HEK293 (cell line): Measurements from ENCODE around the gene C10orf67.

ENCODE experiments used
- CTCF ChIA-PET: fragments of 350-600 bp; formaldehyde crosslinking; extraction: SDS; loops from one replicate; lab custom pipeline; 2021; ENCODE audit warnings: antibody characterized with exemption; lab: Yijun Ruan, JAX
- POLR2A ChIA-PET: fragments of 300-600 bp; formaldehyde crosslinking; extraction: SDS; loops from one replicate; lab custom pipeline; 2020; ENCODE audit warnings: antibody characterized with exemption, inconsistent platforms; lab: Yijun Ruan, JAX
- H3K27ac ChIP-seq: fragments of 200-500 bp; sonication (Bioruptor generic); 2 replicates; pipeline ENCODE4 v1.5.1; 2014; ENCODE audit warnings: low read depth, low read length, control low read depth, inconsistent platforms; ENCODE audit errors: extremely low read depth
- H3K36me3 ChIP-seq, 2 experiments: fragments of 200-500 bp in 1 of 2; sonication (Bioruptor generic) in 1 of 2; 1 replicate in 1 of 2; 2 replicates in 1 of 2; pipeline ENCODE4 v1.5.1; 2014 to 2017; ENCODE audit warnings: inconsistent platforms in 2 of 2, low read length in 2 of 2; ENCODE audit not compliant: control insufficient read depth in 2 of 2, insufficient read depth in 1 of 2
- H3K4me1 ChIP-seq: fragments of 200-500 bp; sonication (Bioruptor generic); 2 replicates; pipeline ENCODE4 v1.5.1; 2014; ENCODE audit warnings: mild to moderate bottlenecking, low read length, inconsistent platforms; ENCODE audit not compliant: control insufficient read depth, insufficient read depth
- H3K4me3 ChIP-seq: 2 replicates; pipeline ENCODE4 v1.5.1; 2011; ENCODE audit warnings: low read depth, mild to moderate bottlenecking, control low read depth, low read length, moderate library complexity
- H3K9me3 ChIP-seq: fragments of 200-500 bp; sonication (Bioruptor generic); 2 replicates; pipeline ENCODE4 v1.5.1; 2014; ENCODE audit warnings: low read depth, low read length, inconsistent platforms; ENCODE audit not compliant: control insufficient read depth, insufficient read depth
- BCL6B ChIP-seq: fragments of 450-650 bp; formaldehyde crosslinking; IDR thresholded peaks from 2 replicates; pipeline ENCODE4 v1.5.1; 2017; ENCODE audit warnings: missing biosample characterization, missing genetic modification characterization
- HIC1 ChIP-seq: fragments of 450-650 bp; formaldehyde crosslinking; IDR thresholded peaks from 2 replicates; pipeline ENCODE4 v1.5.1; 2016; ENCODE audit warnings: missing biosample characterization, missing genetic modification characterization
- KLF1 ChIP-seq: fragments of 450-650 bp; formaldehyde crosslinking; IDR thresholded peaks from 2 replicates; pipeline ENCODE4 v1.5.1; 2016; ENCODE audit warnings: missing biosample characterization, missing genetic modification characterization
- KLF10 ChIP-seq: fragments of 450-650 bp; IDR thresholded peaks from 2 replicates; pipeline ENCODE4 v1.5.1; 2018; ENCODE audit warnings: missing biosample characterization, mild to moderate bottlenecking, missing genetic modification characterization
- SCRT1 ChIP-seq: fragments of 450-650 bp; formaldehyde crosslinking; IDR thresholded peaks from 2 replicates; pipeline ENCODE4 v1.5.1; 2016; ENCODE audit warnings: missing biosample characterization, missing genetic modification characterization, borderline replicate concordance
- ZBTB48 ChIP-seq: fragments of 450-650 bp; formaldehyde crosslinking; IDR thresholded peaks from 2 replicates; pipeline ENCODE4 v1.5.1; 2016; ENCODE audit warnings: missing biosample characterization, missing genetic modification characterization
- ZBTB8A ChIP-seq: fragments of 450-650 bp; formaldehyde crosslinking; IDR thresholded peaks from 2 replicates; pipeline ENCODE4 v1.5.1; 2016; ENCODE audit warnings: missing biosample characterization, missing genetic modification characterization
- ZFP3 ChIP-seq: fragments of 450-650 bp; formaldehyde crosslinking; IDR thresholded peaks from 2 replicates; pipeline ENCODE4 v1.5.1; 2016; ENCODE audit warnings: low read depth, missing biosample characterization, missing genetic modification characterization
- ZNF19 ChIP-seq: fragments of 450-650 bp; formaldehyde crosslinking; IDR thresholded peaks from 2 replicates; pipeline ENCODE4; 2016; ENCODE audit warnings: missing biosample characterization, missing genetic modification characterization, low read depth
- ZNF211 ChIP-seq: fragments of 450-650 bp; formaldehyde crosslinking; IDR thresholded peaks from 2 replicates; pipeline ENCODE4 v1.5.1; 2016; ENCODE audit warnings: low read depth, missing biosample characterization, missing genetic modification characterization
- ZNF24 ChIP-seq: fragments of 450-650 bp; formaldehyde crosslinking; IDR thresholded peaks from 2 replicates; pipeline ENCODE4 v1.5.1; 2016; ENCODE audit warnings: missing biosample characterization, missing genetic modification characterization
- ZNF280C ChIP-seq: fragments of 450-650 bp; formaldehyde crosslinking; IDR thresholded peaks from 2 replicates; pipeline ENCODE4 v1.5.1; 2016; ENCODE audit warnings: missing biosample characterization, missing genetic modification characterization
- ZNF335 ChIP-seq: fragments of 450-650 bp; formaldehyde crosslinking; conservative IDR thresholded peaks from 2 replicates; pipeline ENCODE4 v1.5.1; 2016; ENCODE audit warnings: missing biosample characterization, missing genetic modification characterization
- ZNF426 ChIP-seq: fragments of 450-650 bp; formaldehyde crosslinking; IDR thresholded peaks from 2 replicates; pipeline ENCODE4 v1.5.1; 2017; ENCODE audit warnings: missing biosample characterization, missing genetic modification characterization, mild to moderate bottlenecking, inconsistent platforms, moderate library complexity
- ZNF510 ChIP-seq: fragments of 450-650 bp; formaldehyde crosslinking; IDR thresholded peaks from 2 replicates; pipeline ENCODE4 v1.5.1; 2018; ENCODE audit warnings: mild to moderate bottlenecking, missing genetic modification characterization, missing biosample characterization; ENCODE audit not compliant: insufficient replicate concordance
- ZNF513 ChIP-seq: fragments of 450-650 bp; IDR thresholded peaks from 2 replicates; pipeline ENCODE4 v1.5.1; 2018; ENCODE audit warnings: missing biosample characterization, missing genetic modification characterization
- ZNF561 ChIP-seq: fragments of 450-650 bp; IDR thresholded peaks from 2 replicates; pipeline ENCODE4 v1.5.1; 2018; ENCODE audit warnings: missing biosample characterization, missing genetic modification characterization, borderline replicate concordance
- ZNF596 ChIP-seq: fragments of 450-650 bp; IDR thresholded peaks from 2 replicates; pipeline ENCODE4 v1.5.0; 2018; ENCODE audit warnings: missing biosample characterization, mild to moderate bottlenecking, missing genetic modification characterization, moderate library complexity
- ZNF658 ChIP-seq: fragments of 450-650 bp; formaldehyde crosslinking; IDR thresholded peaks from 2 replicates; pipeline ENCODE4; 2016; ENCODE audit warnings: missing biosample characterization, missing genetic modification characterization
- ZNF837 ChIP-seq: fragments of 450-650 bp; formaldehyde crosslinking; IDR thresholded peaks from 2 replicates; pipeline ENCODE4 v1.5.1; 2016; ENCODE audit warnings: missing biosample characterization, missing genetic modification characterization

Gene C10orf67

GRCh38 chr10:23193435-23194074 lies 151.0 kb downstream of the C10orf67 start:
- Histone ChIP-seq H3K9me3 (no peaks in the 10 kb centered on the region), H3K4me1 (no peaks in the 10 kb centered on the region), H3K27ac (no peak overlapping the region), H3K36me3 (no peaks in the 10 kb centered on the region), H3K4me3 (no peak overlapping the region)
- ChIA-PET POLR2A (interaction anchor here (0.7 kb wide), 1 partner anchor 876 kb away, joined by 3 read pairs; no protein-coding TSS in a partner anchor), CTCF (no interaction called here)
- TF ChIP-seq ZNF596, result no peak
- TF ChIP-seq SCRT1, result no peak
- no peak for TF ChIP-seq ZNF19 (tag by site-specific recombination)
- TF ChIP-seq ZFP3, result no peak
- TF ChIP-seq ZNF335 (tag by site-specific recombination), result peak; percentile 61

GRCh38 chr10:23192712-23193434 lies 151.7 kb downstream of the C10orf67 start:
- H3K36me3 ChIP-seq, result no peaks in the 10 kb centered on the region
- TF ChIP-seq ZNF280C (no peak), ZNF510 (tag by site-specific recombination) (no peak), ZNF426 (tag by site-specific recombination) (no peak)
- no peaks in the 10 kb centered on the region for H3K9me3 ChIP-seq
- POLR2A ChIA-PET, result interaction anchor here (0.7 kb wide), 1 partner anchor 876 kb away, joined by 3 read pairs; no protein-coding TSS in a partner anchor
- H3K27ac ChIP-seq, result no peak overlapping the region
- CTCF ChIA-PET, result interaction anchor here (0.8 to 0.9 kb wide), 2 partner anchors 9 to 33 kb away, joined by 3 read pairs; no protein-coding TSS in a partner anchor
- no peaks in the 10 kb centered on the region for H3K4me1 ChIP-seq
- H3K4me3 ChIP-seq, result no peak overlapping the region; the same call in 1 of the 2 replicates

GRCh38 chr10:23191764-23192711 lies 152.6 kb downstream of the C10orf67 start, which contains the start of gene PTF1A:
PTF1A (plus strand) TSS chr10:23192312; CDS start chr10:23192531, 219 bp downstream.
- POLR2A ChIA-PET, result no interaction called here
- CTCF ChIA-PET, result interaction anchor here (0.6 to 0.9 kb wide), 3 partner anchors 10 to 36 kb away, joined by 3 read pairs; no protein-coding TSS in a partner anchor
- no peaks in the 10 kb centered on the region for H3K4me1 ChIP-seq
- peak within 1 kb of the TSS; percentile 5 for H3K4me3 ChIP-seq
- no peaks in the 10 kb centered on the region for H3K9me3 ChIP-seq
- H3K27ac ChIP-seq, result no peak within 1 kb of the TSS
- H3K36me3 ChIP-seq, result no peaks in the 10 kb centered on the region
- TF ChIP-seq KLF10 (tag by site-specific recombination), result no peak
- TF ChIP-seq HIC1 (tag by site-specific recombination), result no peak
- no peak for TF ChIP-seq ZNF658 (tag by site-specific recombination)
- TF ChIP-seq ZNF24 (tag by site-specific recombination), result no peak; the same call in 1 of the 2 replicates
- TF ChIP-seq BCL6B (tag by site-specific recombination), result no peak
- peak; percentile 11; the same call in 1 of the 2 replicates for TF ChIP-seq ZBTB8A
- TF ChIP-seq ZNF211, result no peak
- TF ChIP-seq ZNF561 (tag by site-specific recombination), result peak; percentile 53; the same call in 1 of the 2 replicates
- no peak for TF ChIP-seq KLF1 (tag by site-specific recombination)
- no peak for TF ChIP-seq ZNF837 (tag by site-specific recombination)
- no peak for TF ChIP-seq ZNF513 (tag by site-specific recombination)
- no peak for TF ChIP-seq ZBTB48
